GM21576 (cell line): ENCODE measurements around the gene PRDM7.
A peak's percentile ranks its signal among the peaks of the same experiment; 100 is the strongest.
"Not testable (repeated sequence)": the region's sequence is repeated elsewhere in the genome, so short reads cannot be mapped to it uniquely, and the experiment has no call there.

Experiments used
- ATAC-seq: cut with Tn5 transposase; IDR thresholded peaks from one replicate; pipeline ENCODE4 v1.9.1; 2021; ENCODE audit warnings: mild to moderate bottlenecking, moderate library complexity; ENCODE audit not compliant: unreplicated experiment

The PRDM7 gene

DNA sequence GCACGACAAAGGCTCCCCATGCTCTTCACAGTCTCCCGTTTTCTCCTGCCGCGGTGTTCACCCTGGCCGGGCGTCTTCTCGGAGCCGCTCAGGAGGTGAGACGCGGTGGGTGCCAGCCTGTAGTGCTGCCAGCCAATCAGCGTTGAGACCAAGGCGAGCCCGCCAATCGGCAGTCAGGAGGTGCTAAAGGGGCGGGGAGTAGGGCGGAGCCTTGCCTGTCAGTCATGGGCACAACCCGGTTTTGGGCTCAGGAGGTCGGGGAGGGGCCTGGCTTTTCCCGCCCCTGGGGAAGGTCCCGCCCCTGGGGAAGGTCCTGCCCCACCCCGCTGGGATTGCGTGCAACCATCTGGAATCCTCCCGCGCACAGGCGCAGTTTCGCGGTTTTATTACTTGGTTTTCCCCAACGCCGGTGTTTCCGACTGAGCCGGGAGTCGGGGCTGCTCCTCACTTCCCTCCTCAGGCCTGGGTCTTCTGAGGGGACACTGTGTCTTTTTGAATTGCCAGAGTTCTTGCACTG, at the start of gene PRDM7:
PRDM7 (minus strand) TSS at position 92 of the 517 bp plus-strand sequence. CDS start 1,421 bp downstream, outside the sequence.
- ATAC-seq, result peak; percentile 96

DNA sequence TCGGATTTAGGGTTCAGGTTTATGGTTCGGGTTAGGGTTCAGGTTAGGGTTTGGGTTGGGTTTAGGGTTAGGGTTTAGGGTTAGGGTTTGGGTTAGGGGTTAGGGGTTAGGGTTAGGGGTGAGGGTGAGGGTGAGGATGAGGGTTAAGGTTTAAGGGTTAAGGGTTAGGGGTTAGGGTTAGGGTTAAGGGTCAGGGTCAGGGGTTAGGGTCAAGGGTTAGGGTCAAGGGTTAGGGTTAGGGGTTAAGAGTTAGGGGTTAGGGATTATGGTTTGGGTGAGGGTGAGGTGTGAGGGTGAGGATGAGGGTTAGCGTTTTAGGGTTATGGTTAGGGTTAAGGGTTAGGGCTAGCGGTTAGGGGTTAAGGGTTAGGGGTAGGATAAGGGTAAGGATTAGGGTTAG, 44.7 kb upstream of the PRDM7 start:
- not testable (repeated sequence) for ATAC-seq

DNA sequence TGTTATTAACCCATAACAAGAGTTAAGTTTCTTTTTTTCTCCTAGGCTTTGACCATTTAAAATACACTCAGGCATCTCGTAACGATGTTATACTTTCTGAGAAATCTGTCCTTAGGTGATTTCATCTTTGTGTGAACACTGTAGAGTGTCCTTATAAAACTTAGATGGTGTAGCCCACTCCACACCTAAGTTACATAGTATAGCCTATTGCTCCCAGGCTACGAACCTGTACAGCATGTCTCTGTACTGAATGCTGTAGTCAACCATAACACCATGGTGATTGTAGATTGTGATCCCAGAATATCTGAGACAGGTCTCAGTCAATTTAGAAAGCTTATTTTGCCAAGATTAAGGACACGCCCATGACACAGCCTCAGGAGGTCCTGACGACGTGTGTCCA, 30.5 kb upstream of the PRDM7 start:
- ATAC-seq, result not testable (repeated sequence)

DNA sequence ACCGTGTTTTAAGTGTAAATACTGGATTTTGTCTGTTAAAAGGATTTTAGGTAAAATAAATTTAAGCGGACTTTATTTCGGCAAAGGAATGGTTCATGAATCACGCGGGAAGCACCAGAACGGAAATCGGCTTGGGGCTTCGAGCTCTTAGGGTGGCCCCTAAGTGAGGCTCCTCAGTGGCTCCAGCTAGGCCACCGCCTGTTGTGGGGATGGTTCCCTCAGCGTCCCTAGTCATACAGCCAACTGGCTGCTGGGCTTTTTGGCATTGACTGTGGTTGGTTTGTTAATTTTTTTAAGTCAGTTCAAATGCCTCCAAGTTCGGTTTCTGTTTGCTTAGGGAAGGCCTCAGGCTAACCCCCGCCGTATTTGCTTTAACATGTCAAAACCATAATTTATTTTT, 29.9 kb upstream of the PRDM7 start:
- not testable (repeated sequence) for ATAC-seq

DNA sequence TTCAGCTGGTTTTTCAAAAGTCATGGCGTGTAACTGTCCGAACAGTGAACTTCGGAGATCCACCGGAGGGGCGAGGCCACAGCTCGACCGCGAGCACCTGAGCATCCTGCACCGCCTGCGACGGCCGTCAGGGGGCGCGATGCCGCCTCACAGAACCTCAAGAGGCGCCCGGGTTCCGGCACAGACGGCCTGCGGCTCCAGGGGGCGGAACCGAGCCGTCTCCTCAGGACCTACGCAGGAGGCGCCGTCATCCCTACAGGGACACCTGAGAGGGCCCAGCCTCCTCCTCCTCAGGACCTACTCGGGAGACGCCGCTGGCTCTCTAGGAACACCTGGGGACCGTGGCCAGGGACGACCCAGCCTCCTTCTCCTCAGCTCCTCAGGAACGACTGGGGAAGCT, 29.1 kb upstream of the PRDM7 start:
- ATAC-seq, result not testable (repeated sequence)

DNA sequence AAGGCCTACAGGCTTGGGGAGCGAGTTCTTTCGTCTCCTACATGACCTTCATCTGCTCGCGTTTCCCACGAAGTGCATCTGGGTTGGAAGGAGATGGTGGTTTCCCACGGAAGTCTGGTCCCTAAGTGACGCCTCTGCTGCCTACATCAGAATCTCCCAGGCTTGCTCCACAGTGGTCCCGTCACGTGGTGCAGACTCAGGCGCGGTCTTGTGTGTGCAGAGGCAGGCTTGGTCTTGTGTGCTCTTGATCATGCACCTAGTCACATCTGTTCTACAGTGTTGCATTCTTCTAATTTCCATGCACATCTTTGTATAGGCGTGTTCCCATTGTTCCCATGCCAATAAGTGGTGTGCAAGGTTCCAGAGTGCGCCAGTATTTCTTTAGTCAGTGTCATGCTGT, 27.6 kb upstream of the PRDM7 start:
- ATAC-seq, result not testable (repeated sequence)

DNA sequence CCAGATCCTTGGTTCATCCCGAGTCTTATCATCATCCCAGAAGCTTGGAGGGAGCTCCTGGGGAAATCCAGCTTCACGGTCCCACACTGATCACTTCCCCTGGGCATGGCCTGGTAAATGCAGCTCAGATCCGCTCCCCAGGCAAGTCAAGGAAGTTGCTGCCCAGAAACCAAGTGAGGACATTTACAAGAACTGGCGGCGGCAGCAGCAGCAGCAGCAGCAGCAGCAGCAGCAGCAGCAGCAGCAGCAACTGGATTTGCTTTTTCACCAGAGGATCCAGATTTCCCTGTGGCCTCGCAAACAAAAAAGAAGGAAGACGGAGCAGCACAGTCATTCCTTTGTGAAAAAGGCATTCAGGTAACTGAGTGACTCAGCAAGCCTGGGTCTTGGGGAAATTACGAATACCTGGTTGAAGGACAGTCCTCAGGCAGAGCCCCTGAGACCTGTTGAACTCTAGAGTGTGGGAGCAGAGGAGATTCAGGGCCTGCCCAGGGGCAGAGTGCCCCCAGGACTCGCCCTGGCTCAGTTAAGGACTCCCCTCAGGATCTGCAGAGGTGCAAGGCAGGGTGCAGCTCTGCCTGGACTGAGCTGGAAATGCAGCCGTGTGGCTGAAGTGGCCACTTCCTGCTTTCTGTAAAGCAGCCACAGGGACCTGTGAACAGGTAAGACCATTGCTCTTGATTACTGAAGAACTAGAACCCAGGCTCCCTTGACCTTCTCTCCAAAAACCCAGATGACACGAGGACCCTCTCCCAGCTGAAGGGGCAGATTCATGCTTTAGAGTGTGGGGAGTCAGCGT, 25.2 kb upstream of the PRDM7 start:
- not testable (repeated sequence) for ATAC-seq

DNA sequence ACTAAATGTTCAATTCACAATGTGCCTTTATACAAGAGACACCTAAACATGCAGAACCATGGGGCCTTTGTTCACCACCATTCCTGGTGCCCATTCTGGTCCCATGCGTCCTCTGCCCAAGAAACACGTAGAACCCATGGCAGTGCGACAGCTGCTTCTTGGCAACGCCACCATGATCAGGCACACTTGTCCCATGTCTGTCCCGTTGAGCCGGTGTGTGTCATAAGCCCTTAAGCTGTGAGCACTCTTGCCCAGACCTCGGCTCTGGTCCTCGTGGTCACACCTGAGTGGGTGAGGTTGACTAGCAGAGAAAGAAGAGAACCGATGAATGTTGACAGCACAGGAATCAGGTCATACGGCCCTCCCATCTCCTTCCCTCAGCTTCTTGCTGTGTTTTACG, 24.2 kb upstream of the PRDM7 start:
- not testable (repeated sequence) for ATAC-seq

DNA sequence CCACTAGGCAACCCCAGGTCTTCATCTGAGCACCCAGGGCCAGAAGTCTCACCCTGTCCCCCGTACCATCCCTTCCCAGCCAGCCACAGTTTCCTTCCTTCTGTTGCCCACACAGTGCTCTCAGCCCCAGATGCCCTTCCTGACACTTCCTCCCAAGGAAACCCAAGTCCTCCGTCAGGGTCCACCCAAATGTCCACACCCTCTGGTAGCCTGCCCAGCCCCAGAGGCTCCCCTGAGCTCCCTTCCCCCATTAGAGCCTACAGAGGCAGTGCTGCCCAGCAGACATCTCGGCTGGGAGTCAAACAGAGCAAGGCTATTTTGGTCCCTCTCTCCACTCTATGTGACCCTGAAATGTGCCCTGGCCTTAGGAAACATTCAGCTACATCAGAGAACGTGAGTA, 23.7 kb upstream of the PRDM7 start:
- not testable (repeated sequence) for ATAC-seq

DNA sequence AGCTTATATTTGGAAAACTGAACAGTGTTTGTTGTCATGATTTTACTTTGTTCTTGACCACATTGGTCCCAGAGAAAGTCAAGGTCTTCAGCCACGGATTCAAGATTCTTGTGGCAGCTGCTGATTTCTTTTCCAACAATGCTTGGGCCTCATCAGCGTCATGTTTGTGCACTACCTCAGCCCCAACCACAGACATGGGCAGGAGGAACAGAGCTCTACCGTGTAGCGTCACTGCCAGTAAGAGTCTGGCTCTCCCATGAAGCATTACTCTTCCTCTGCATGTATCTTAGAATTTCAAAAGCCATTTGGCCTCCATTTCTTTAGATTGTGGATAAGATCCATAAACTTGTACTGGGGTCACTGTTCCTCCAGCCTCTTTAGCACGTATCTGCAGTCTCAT, 23.1 kb upstream of the PRDM7 start:
- not testable (repeated sequence) for ATAC-seq

DNA sequence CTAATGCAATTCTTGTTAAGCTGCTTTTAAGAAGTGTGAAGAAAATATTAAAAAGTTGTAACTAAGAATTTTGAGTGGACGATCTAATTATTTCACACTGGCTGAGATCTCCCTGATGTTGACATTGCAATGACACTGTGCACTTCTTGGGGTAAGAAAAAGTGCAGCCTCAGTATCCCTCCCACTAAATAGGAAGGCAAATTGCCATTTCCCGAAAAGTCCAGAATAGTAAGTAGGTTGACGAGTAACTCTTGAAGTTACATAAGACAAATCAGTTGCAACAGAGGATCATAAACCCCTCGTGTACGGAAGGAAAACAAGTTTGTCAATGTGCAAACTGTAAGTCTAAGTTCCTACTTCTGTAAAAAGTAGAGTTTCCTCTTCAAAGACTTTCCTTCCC, 21.8 kb upstream of the PRDM7 start:
- not testable (repeated sequence) for ATAC-seq

DNA sequence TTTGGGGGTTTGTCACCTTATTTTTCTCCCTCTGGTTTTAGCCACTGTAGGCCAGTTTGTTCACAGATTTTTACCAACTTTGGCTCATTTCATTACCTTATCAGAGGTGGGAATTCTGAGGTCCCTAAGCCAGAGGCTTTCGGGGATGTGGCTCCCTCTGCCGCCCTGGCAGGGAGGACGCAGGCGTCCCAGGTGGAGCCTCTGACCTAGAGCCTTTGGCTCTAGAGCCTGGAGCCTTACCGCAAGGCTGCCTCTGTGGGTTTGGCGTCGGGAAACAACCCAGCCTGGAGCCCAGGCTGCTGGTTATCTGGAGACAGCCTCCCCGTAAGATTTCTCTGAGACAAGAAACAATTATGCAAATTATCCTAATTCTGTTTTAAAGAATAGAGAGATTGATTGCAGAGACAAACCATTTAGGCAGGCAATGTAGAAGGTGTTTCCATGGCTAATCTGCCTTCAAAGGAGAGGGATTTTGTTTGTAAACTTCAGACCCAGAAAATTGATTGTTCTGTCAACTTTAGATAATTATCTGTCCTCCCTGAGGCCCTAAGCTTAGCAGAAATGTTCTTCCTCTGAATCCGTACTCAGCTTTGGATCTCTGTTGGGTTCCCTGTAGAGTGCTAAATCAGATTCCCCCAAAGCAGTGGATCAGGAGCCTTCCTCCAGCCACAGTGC, 20.0 kb upstream of the PRDM7 start:
- not testable (repeated sequence) for ATAC-seq

DNA sequence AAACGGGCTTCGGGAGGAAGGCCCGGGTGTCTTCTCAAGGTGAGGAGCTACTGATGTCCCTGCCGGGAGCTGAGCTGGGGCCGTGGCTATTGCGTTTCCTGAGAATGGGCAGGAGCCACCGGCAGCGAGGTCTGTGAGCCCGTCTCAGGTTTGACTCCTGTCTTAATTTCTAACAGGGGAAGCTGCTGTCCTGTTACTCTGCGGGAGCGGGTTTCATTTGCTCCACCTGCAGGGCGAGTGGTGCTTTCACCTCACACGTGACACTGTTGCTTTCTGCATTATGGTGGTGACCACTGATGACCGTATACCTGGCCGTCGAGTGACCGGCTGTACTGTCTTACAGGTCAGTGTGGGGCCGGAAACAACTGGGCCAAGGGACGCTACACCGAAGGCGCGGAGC, 17.7 kb upstream of the PRDM7 start:
- ATAC-seq, result not testable (repeated sequence)

DNA sequence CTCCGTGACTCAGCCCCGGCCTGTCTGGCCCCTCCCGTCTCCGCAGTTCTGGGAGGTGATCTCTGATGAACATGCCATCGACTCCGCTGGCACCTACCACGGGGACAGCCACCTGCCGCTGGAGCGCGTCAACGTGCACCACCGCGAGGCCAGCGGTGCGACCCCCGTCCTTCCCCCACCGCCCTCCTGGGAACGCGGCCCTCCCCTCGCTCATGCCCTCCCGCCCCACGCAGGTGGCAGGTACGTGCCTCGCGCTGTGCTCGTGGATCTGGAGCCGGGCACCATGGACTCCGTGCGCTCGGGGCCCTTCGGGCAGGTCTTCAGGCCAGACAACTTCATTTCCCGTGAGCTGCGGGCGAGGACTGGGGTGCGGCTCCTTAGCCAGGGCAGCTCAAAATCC, 17.2 kb upstream of the PRDM7 start:
- ATAC-seq, result not testable (repeated sequence)

DNA sequence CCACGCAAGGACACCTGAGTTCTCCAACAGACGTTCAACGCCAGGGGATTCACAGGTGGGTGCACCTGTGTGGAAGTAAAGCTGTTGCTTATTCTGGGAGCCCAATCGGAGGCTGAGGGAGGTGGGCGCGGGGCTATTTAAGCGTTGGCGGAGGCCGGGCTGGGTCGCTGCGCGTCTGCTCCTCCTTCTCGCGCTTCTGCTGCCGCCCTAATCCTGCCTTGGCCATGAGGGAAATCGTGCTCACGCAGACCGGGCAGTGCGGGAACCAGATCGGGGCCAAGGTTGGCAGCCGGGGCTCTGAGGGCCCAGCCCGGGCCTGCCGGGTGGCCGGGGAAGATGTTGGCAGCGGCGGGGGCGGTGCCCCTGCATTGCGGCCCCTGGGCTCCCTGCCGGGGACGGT, 16.7 kb upstream of the PRDM7 start:
- not testable (repeated sequence) for ATAC-seq

DNA sequence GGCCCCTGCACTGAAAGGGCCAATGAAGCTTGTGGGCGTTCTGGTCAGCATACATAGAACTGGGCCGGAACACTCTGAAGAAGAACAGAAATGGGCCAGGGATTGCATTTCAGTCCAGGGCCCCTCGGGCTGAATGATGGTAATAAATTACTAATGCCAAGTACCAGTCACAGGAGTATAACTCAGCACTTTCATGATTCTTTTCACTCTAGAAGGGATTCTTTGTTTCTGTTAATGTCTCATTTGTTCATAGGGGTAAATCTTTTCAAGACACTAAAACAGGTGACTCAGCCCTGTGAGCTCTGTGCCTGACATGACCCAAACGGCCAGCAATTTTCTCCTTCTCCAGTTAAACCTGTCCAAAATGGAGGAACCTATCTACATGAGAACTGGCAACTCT, 15.7 kb upstream of the PRDM7 start:
- not testable (repeated sequence) for ATAC-seq

DNA sequence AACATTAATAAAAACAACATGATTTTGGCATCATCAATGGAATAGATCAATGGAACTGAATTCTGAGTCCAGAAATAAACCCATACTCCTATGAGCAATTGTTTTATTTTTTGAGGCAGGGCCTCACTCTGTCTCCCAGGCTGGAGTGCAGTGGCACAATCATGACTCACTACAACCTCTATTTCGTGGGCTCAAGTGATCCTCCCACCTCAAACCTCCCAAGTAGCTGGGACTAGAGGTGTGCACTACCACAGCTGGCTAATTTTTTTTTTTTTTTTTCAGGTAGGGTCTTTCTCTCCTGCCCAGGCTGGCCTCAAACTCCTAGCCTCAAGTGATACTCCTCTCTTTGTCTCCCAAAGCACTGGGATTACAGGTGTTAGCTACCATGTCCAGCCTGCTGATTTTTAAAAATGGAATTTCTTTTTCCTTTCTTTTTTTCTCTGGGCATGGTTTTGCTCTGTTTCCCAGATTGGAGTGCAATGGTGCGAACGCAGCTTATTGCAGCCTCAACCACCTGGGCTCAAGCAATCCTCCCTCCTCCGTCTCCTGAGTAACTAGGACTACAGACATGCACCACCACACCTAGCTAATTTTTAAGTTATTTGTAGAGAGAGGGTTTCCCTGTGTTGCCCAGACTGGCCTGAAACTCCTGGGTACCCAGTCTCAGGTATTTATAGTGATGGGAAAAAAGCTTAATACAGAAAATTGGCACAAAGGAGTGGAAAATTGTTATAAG, 7.3 kb upstream of the PRDM7 start:
- no peak for ATAC-seq

DNA sequence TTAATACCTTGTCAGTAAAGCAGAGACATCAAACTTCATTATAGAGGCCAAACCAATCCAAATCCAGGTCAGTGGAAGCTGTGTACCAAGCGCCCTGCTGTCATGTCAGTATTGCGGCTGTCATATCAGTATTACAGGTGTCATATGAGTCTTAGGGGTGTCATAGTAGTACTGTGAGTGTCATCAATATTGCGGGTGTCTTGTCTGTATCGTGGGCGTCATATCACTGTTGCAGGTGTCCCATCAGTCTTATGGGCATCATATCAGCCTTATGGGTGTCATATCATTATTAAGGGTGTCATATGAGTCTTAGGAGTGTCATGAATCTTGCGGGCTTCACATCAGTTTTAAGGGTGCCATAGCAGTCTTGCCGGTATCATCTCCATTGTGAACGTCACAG, 6.0 kb upstream of the PRDM7 start:
- ATAC-seq, result no peak

DNA sequence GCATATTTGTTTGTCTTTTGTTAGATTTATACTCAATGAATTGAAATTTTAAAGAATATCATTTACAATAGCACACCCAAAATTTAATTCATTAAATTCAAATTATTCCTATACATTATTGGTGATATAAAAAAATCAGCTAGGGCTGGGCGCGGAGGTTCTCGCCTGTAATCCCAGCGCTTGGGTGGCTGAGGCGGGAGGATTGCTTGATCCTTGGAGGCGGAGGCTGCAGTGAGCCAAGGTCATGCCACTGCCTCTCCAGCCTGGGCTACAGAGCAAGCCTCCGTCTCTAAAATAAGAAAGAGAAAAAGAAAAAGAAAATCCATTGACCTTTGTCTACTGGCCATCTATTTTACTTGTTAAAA, 4.5 kb upstream of the PRDM7 start:
- ATAC-seq, result no peak

DNA sequence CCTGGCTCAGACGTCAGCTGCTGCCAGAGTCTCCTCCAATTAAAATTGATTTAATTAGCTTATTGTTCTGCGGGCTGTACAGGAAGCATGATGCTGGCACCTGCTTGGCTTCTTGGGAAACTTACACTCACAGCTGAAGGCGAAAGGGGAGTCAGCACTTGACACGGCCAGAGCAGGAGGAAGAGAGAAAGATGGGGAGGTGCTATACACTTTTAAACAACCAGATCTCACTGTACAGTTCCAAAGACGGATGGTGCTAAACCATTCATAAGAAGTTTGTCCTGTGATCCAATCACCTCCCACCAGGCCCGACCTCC, 1.4 kb upstream of the PRDM7 start:
- ATAC-seq, result no peak

DNA sequence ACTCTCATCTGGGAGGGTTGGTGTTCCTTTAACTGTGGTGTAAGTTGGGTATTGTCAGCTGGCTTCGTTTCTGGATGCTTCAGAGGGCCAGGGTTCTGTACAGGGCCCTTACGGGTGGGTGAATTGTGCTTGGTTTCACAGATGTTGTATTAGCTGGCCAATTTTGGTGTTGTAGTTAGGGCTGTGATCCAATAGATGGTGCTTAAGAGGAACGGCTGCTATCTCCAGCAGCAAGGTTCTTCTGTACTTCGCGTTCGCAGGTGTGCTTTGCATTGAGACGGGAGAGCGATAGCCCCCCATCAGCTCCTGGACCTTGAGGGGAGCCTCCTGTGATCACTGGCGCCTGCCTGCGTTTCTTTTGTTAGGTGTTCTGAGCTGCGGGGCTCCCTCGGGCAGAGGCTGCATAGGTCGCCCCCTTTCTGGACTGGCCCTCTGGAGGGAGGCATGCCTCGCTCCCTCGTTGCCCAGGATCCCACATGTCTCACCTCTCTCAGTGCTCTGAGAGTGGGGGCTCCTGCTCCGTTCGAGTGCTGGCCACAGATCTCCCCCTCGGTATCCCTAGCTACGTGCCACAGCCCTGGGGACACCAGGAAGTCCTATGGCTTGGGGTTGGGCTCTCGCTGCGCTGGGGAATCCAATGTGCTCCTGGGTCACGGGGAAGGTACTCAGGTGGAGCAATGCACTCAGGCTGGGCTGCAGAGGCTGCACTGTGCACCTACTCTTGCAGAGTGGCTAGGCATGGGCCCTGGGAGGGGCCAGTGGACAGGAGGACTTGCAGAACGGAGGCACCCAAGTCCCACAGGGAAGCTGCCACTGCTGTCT, 837 bp upstream of the PRDM7 start:
- peak; percentile 31 for ATAC-seq
